CD14-positive monocyte (primary cell): ENCODE measurements around the gene CD320. TPM values are rescaled to one million over a fixed set of nuclear protein-coding genes. Genes with fewer than 3 reads are reported as not detected.
"Not testable (repeated sequence)": the region's sequence is repeated elsewhere in the genome, so short reads cannot be mapped to it uniquely, and the experiment has no call there.

ENCODE experiments used
- DNase-seq, 3 donors: peaks; one replicate each; pipeline ENCODE4 v3.0.0-alpha.2; 2011 to 2022
- H2AFZ ChIP-seq: 2 replicates; pipeline ENCODE4 v1.6.0; 2012; ENCODE audit warnings: mild to moderate bottlenecking, low read depth, low read length, inconsistent platforms; ENCODE audit not compliant: insufficient read depth, poor library complexity, severe bottlenecking
- H3K27ac ChIP-seq, 2 donors: 1 replicate in 1 of 2; 2 replicates in 1 of 2; pipeline ENCODE4 v1.5.1; 2012 to 2013; ENCODE audit warnings: low read length in 2 of 2, control low read depth in 1 of 2, inconsistent platforms in 1 of 2, low read depth in 1 of 2, mild to moderate bottlenecking in 1 of 2
- H3K27me3 ChIP-seq, 2 donors: one replicate each; pipeline versions ENCODE4 v1.6.0 to v1.6.1; 2011 to 2013; ENCODE audit warnings: low read length in 2 of 2; ENCODE audit not compliant: control insufficient read depth in 2 of 2, insufficient read depth in 2 of 2
- H3K36me3 ChIP-seq, 2 donors: replicated peaks in 1 of 2; 1 replicate in 1 of 2; 2 replicates in 1 of 2; pipeline versions ENCODE4 v1.5.1 to v1.6.1; 2012 to 2013; ENCODE audit warnings: low read length in 2 of 2, control low read depth in 1 of 2, inconsistent platforms in 1 of 2, mild to moderate bottlenecking in 1 of 2; ENCODE audit not compliant: insufficient read depth in 2 of 2, control insufficient read depth in 1 of 2
- H3K4me1 ChIP-seq, 2 donors: 1 replicate in 1 of 2; 2 replicates in 1 of 2; pipeline versions ENCODE4 v1.5.1 to v1.6.1; 2012 to 2013; ENCODE audit warnings: low read length in 2 of 2, control low read depth in 1 of 2, inconsistent platforms in 1 of 2, mild to moderate bottlenecking in 1 of 2, moderate library complexity in 1 of 2; ENCODE audit not compliant: insufficient read depth in 2 of 2, control insufficient read depth in 1 of 2
- H3K4me2 ChIP-seq: replicated peaks from 2 replicates; pipeline ENCODE3; 2012; ENCODE audit warnings: low read length, moderate library complexity, mild to moderate bottlenecking; ENCODE audit not compliant: poor library complexity, severe bottlenecking; ENCODE audit errors: extremely low read depth
- H3K4me3 ChIP-seq, 3 experiments: fragments of 200-600 bp in 1 of 3; sonication (generic) in 1 of 3; replicated peaks in 1 of 3; 1 replicate in 2 of 3; 2 replicates in 1 of 3; pipeline ENCODE4 v1.5.1; 2011 to 2013; ENCODE audit warnings: low read length in 3 of 3, mild to moderate bottlenecking in 3 of 3, control low read depth in 2 of 3, low read depth in 2 of 3, inconsistent platforms in 1 of 3, moderate library complexity in 1 of 3
- H3K79me2 ChIP-seq: 2 replicates; pipeline ENCODE4 v1.6.0; 2012; ENCODE audit warnings: mild to moderate bottlenecking, control low read depth, inconsistent platforms, low read length, moderate library complexity; ENCODE audit not compliant: insufficient read depth
- H3K9ac ChIP-seq: 2 replicates; pipeline ENCODE4 v1.6.0; 2017; ENCODE audit warnings: low read length, mild to moderate bottlenecking; ENCODE audit not compliant: insufficient read depth, poor library complexity, severe bottlenecking
- H3K9me3 ChIP-seq, 2 donors: replicated peaks in 1 of 2; 1 replicate in 1 of 2; 2 replicates in 1 of 2; pipeline versions ENCODE4 v1.5.1 to v1.6.1; 2012 to 2013; ENCODE audit warnings: low read length in 2 of 2, control low read depth in 1 of 2; ENCODE audit not compliant: control insufficient read depth in 1 of 2, insufficient read depth in 1 of 2
- H4K20me1 ChIP-seq: 2 replicates; pipeline ENCODE4 v1.6.0; 2012; ENCODE audit warnings: mild to moderate bottlenecking, low read length, control low read depth, moderate library complexity; ENCODE audit not compliant: insufficient read depth
- H3K27ac Mint-ChIP-seq, 7 donors: one replicate each; pipeline ENCODE4 v1.8.0; 2020; ENCODE audit warnings: mild to moderate bottlenecking in 7 of 7, mixed read lengths in 7 of 7, moderate library complexity in 6 of 7, inconsistent platforms in 2 of 7
- H3K27me3 Mint-ChIP-seq, 3 donors: one replicate each; pipeline ENCODE4 v1.8.0; 2021 to 2022; ENCODE audit warnings: low read depth in 3 of 3, mild to moderate bottlenecking in 3 of 3, mixed read lengths in 3 of 3, moderate library complexity in 3 of 3, inconsistent platforms in 1 of 3
- H3K36me3 Mint-ChIP-seq, 2 donors: one replicate each; pipeline ENCODE4 v1.8.0; 2020; ENCODE audit warnings: mixed read lengths in 2 of 2, inconsistent platforms in 1 of 2, mild to moderate bottlenecking in 1 of 2
- H3K4me1 Mint-ChIP-seq: one replicate; pipeline ENCODE4 v1.8.0; 2020; ENCODE audit warnings: mild to moderate bottlenecking, mixed read lengths
- H3K4me3 Mint-ChIP-seq, 2 donors: one replicate each; pipeline ENCODE4 v1.8.0; 2020; ENCODE audit warnings: mild to moderate bottlenecking in 2 of 2, mixed read lengths in 2 of 2, moderate library complexity in 1 of 2
- H3K9me3 Mint-ChIP-seq, 7 donors: one replicate each; pipeline ENCODE4 v1.8.0; 2020 to 2022; ENCODE audit warnings: mixed read lengths in 7 of 7, mild to moderate bottlenecking in 6 of 7, moderate library complexity in 6 of 7, inconsistent platforms in 2 of 7
- CTCF ChIP-seq: fragments of 200-600 bp; IDR thresholded peaks from one replicate; pipeline ENCODE4 v1.8.0; 2022; ENCODE audit warnings: antibody characterized with exemption, mild to moderate bottlenecking
- WGBS: methylation state at CpG from one replicate; pipeline ENCODE4 v1.1.5; 2013; ENCODE audit warnings: missing lambda C conversion rate; ENCODE audit not compliant: insufficient coverage; 5-methylcytosine and 5-hydroxymethylcytosine counted together
- intact Hi-C, 2 donors: fragments of 100-400 bp; cut with micrococcal nuclease; formaldehyde crosslinking; loops; one replicate each; pipeline versions ENCODE4 v1.15.0 to v1.15.1; 2023
- polyA plus RNA-seq, 3 donors: library from polyadenylated mRNA; depleted of rRNA in 1 of 3; unstranded in 2 of 3; stranded (reverse) in 1 of 3; fragments of 300-500 nt in 2 of 3; fragments of >200 nt in 1 of 3; fragmentation: Illumina TruSeq in 2 of 3; gene quantifications; 1 replicate in 2 of 3; 2 replicates in 1 of 3; pipeline ENCODE4 v1.2.3, GENCODE V29; 2012 to 2021

The CD320 gene
- polyA plus RNA-seq, 3 donors = 0.72 to 2.5 (median 1.0) TPM

- H3K4me2 ChIP-seq = peak overlapping the region; percentile 73
- no peaks in the 10 kb centered on the region for H3K79me2 ChIP-seq
- Mint-ChIP-seq H3K36me3 (no peaks in the 10 kb centered on the region), H3K4me1 (peaks cover 9% of the 10 kb centered on the region), H3K27ac (peak overlapping the region in 1 of 7 donors; percentile 61), H3K27me3 (peaks cover 16 to 38% (median 30%) of the 10 kb centered on the region in 3 donors), H3K9me3 (no peaks in the 10 kb centered on the region), H3K4me3 (peak overlapping the region; percentile 90 to 95)
- peak overlapping the region; percentile 82 for H2AFZ ChIP-seq
- H3K9ac ChIP-seq = no peak overlapping the region
- H4K20me1 ChIP-seq = no peaks in the 10 kb centered on the region
- intact Hi-C loops = loop anchor here in 1 of 2 donors (5.0 kb wide), 1 partner anchor 53 kb away; the partner anchor contains the start of genes NDUFA7 and RPS28
- 100% methylated on average over 1 of the region's 3 CpGs for WGBS
- no peak for TF ChIP-seq CTCF
- no peak overlapping the region for H3K4me3 ChIP-seq
- H3K36me3 ChIP-seq = no peaks in the 10 kb centered on the region
- DNase-seq = no peak
- H3K27ac ChIP-seq = no peak overlapping the region
- H3K27me3 ChIP-seq = peaks cover 0 to 6% of the 10 kb centered on the region in 2 donors
- no peaks in the 10 kb centered on the region for H3K9me3 ChIP-seq
- H3K4me1 ChIP-seq = peaks cover 4 to 6% of the 10 kb centered on the region in 2 donors
These were observed 38.4 kb downstream of the CD320 start for GRCh38 chr19:8269724-8270123.

DNA sequence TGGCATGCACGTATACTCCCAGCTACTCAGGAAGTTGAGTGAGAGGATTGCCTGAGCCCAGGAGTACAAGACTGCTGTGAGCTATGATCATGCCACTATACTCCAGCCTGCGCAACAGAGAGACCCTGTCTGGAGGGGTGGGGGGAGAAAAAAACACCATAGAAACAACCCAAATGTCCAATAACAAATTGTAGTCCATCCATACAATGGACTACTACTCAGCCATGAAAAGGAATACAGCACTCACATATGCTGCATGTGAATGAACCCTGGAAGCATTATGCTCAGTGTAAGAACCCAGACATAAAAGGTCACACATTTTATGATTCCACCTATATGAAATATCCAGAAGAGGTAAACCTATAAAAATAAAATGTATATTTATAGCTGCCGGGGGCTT is 42.3 kb downstream of the CD320 start:
- peaks cover 0 to 6% of the 10 kb centered on the region in 2 donors for H3K27me3 ChIP-seq
- no peak overlapping the region for H3K27ac Mint-ChIP-seq
- H3K9me3 Mint-ChIP-seq = peaks cover 0 to 3% (median 0%) of the 10 kb centered on the region in 7 donors

GRCh38 chr19:8264248-8264647 is 43.9 kb downstream of the CD320 start:
- H3K27me3 ChIP-seq, H3K36me3 ChIP-seq, H3K27ac Mint-ChIP-seq, H3K4me1 ChIP-seq, H3K4me3 Mint-ChIP-seq, H3K9me3 ChIP-seq, H3K36me3 Mint-ChIP-seq, H3K4me3 ChIP-seq, H3K9ac ChIP-seq, H3K4me1 Mint-ChIP-seq, H3K4me2 ChIP-seq, H2AFZ ChIP-seq, H4K20me1 ChIP-seq, H3K79me2 ChIP-seq, intact Hi-C loops, DNase-seq, H3K9me3 Mint-ChIP-seq, H3K27ac ChIP-seq: not testable (repeated sequence)
- 88% methylated on average over 1 of the region's 4 CpGs for WGBS
- peaks cover 15 to 51% (median 45%) of the 10 kb centered on the region in 3 donors for H3K27me3 Mint-ChIP-seq

More for the DNA sequence above, 42.3 kb downstream of the CD320 start:
- no peak overlapping the region for H3K4me3 Mint-ChIP-seq
- peaks cover 18 to 49% (median 39%) of the 10 kb centered on the region in 3 donors for H3K27me3 Mint-ChIP-seq
- DNase-seq = no peak
- no peaks in the 10 kb centered on the region for H3K36me3 ChIP-seq
- no peak overlapping the region for H2AFZ ChIP-seq
- H3K27ac ChIP-seq = no peak overlapping the region
- H3K4me3 ChIP-seq = no peak overlapping the region
- no peak overlapping the region for H3K4me2 ChIP-seq
- peaks cover 4 to 6% of the 10 kb centered on the region in 2 donors for H3K4me1 ChIP-seq
- no peak overlapping the region for H3K9ac ChIP-seq
- H3K36me3 Mint-ChIP-seq = no peaks in the 10 kb centered on the region
- H4K20me1 ChIP-seq = no peaks in the 10 kb centered on the region
- TF ChIP-seq CTCF = no peak
- intact Hi-C loops = loop anchor here in 1 of 2 donors (5.0 kb wide), 1 partner anchor 56 kb away; the partner anchor contains the start of genes NDUFA7 and RPS28
- WGBS = no CpG with 5 or more reads among the region's 3 CpGs
- H3K4me1 Mint-ChIP-seq = peaks cover 10% of the 10 kb centered on the region
- H3K9me3 ChIP-seq = no peaks in the 10 kb centered on the region
- H3K79me2 ChIP-seq = no peaks in the 10 kb centered on the region
